ENCODE data around the gene FGR. TPM values are rescaled to one million over a fixed set of nuclear protein-coding genes. Genes with fewer than 3 reads are reported as not detected.

FGR gene
- total and polyA plus RNA-seq, 2 donors (not counting 1 experiment from before 2014, with no cell fraction given): 57.0 to 295 TPM

DNA sequence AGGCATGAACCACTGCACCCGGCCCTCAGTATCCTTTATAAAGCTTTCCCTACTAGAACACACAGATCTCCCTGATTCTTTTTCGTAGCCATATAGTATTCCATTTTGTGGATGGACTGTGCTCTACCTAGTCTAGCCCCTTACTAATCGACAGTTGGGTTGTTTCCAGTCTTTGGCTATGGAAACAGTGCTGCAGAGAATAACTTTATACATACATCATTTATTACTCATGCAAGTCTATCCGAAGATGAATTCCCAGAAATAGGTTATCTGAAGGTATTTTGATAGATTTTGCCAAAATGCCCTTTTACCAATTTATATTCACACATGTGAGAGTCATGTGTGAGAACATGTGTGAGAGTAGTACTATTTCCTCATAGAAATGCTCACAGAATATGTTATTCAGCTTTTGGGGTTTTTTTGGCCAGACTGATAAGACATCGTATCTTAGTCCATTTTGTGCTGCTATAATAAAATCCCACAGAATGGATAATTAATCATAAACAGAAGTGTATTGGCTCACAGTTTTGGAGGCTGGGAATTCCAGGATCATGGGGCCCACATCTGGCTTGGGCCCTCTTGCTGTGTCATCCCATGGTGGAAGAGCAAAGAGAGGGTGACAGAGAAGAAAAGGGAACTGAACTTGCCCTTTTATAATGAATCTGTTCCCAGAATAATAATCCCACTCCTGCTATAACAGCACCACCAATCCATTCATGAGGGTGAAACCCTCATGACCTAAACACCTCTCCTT lies 17.3 kb upstream of the FGR start:
- TF ChIP-seq CTCF (IDR thresholded peaks at IDR 0.05) (no peak), EZH2 (IDR thresholded peaks at IDR 0.05; ENCODE audit: borderline replicate concordance, insufficient read depth, low read depth, low read length, poor library complexity, severe bottlenecking) (no peak)
- Histone ChIP-seq H3K4me3 (ENCODE audit: control extremely low read depth in 1 of 5, extremely low read depth in 1 of 5, insufficient read depth in 1 of 5, low read depth in 2 of 5, low read length in 4 of 5) (no peak overlapping the region), H4K20me1 (ENCODE audit: control insufficient read depth, insufficient read depth, low read length, poor library complexity, severe bottlenecking) (no peaks in the 10 kb centered on the region), H3K79me2 (ENCODE audit: control insufficient read depth, insufficient read depth, low read length) (no peaks in the 10 kb centered on the region), H3K27ac (ENCODE audit: low read length in 2 of 2) (no peak overlapping the region), H3K4me2 (replicated peaks; ENCODE audit: low read depth, low read length, poor library complexity, severe bottlenecking) (no peak overlapping the region), H3K9me3 (ENCODE audit: control extremely low read depth in 1 of 3, control insufficient read depth in 2 of 3, insufficient read depth in 1 of 3, low read length in 2 of 3) (no peaks in the 10 kb centered on the region), H2AFZ (ENCODE audit: insufficient read depth, low read depth, low read length, poor library complexity, severe bottlenecking) (no peak overlapping the region), H3K4me1 (ENCODE audit: control insufficient read depth in 2 of 2, insufficient read depth in 2 of 2, low read length in 2 of 2) (peaks cover 0 to 17% of the 10 kb centered on the region in 2 donors), H3K27me3 (replicated peaks in 1 of 4; ENCODE audit: control extremely low read depth in 1 of 4, control insufficient read depth in 3 of 4, insufficient read depth in 4 of 4, low read length in 3 of 4) (no peaks in the 10 kb centered on the region), H3K9ac (ENCODE audit: low read length) (no peak overlapping the region), H3K36me3 (replicated peaks in 1 of 2; ENCODE audit: control extremely low read depth in 1 of 2, control insufficient read depth in 1 of 2, extremely low read depth in 1 of 2, insufficient read depth in 2 of 2, low read length in 1 of 2) (no peaks in the 10 kb centered on the region)
- CTCF ChIA-PET: interaction anchor here (1.5 kb wide), 1 partner anchor 45 kb away, joined by 4 read pairs; no protein-coding TSS in a partner anchor
- peaks cover 14% of the 10 kb centered on the region for H3K4me1 Mint-ChIP-seq
- no peak overlapping the region for H3K4me3 Mint-ChIP-seq
- WGBS (ENCODE audit: insufficient coverage): 100% methylated on average over 1 of the region's 5 CpGs
- H3K27ac Mint-ChIP-seq: peak overlapping the region; percentile 6
- POLR2A ChIA-PET: interaction anchor here (0.6 kb wide), 1 partner anchor 263 kb away, joined by 3 read pairs; no protein-coding TSS in a partner anchor
- DNase-seq (no peak), ATAC-seq (ENCODE audit: low read depth) (no peak)
- H3K9me3 Mint-ChIP-seq (ENCODE audit: insufficient read depth): no peaks in the 10 kb centered on the region
- H3K27me3 Mint-ChIP-seq: no peaks in the 10 kb centered on the region
- intact Hi-C loops (cut with micrococcal nuclease): no loop called here

GRCh38 chr1:27650539-27651175 lies 15.7 kb upstream of the FGR start:
- CTCF ChIA-PET: interaction anchor here (1.2 to 2.3 kb wide), 6 partner anchors 8 to 44 kb away, joined by 3 to 11 read pairs (median 6); no protein-coding TSS in a partner anchor
- H3K27ac Mint-ChIP-seq: peak overlapping the region; percentile 53
- no peak overlapping the region for H3K4me2 ChIP-seq (replicated peaks; ENCODE audit: low read depth, low read length, poor library complexity, severe bottlenecking)

More at GRCh38 chr1:27650539-27651175, 15.7 kb upstream of the FGR start:
- Histone ChIP-seq H4K20me1 (ENCODE audit: control insufficient read depth, insufficient read depth, low read length, poor library complexity, severe bottlenecking) (no peaks in the 10 kb centered on the region), H3K79me2 (ENCODE audit: control insufficient read depth, insufficient read depth, low read length) (no peaks in the 10 kb centered on the region), H3K27ac (ENCODE audit: low read length in 2 of 2) (no peak overlapping the region), H3K9ac (ENCODE audit: low read length) (no peak overlapping the region), H3K4me3 (ENCODE audit: control extremely low read depth in 1 of 5, extremely low read depth in 1 of 5, insufficient read depth in 1 of 5, low read depth in 2 of 5, low read length in 4 of 5) (no peak overlapping the region), H3K4me1 (ENCODE audit: control insufficient read depth in 2 of 2, insufficient read depth in 2 of 2, low read length in 2 of 2) (peaks cover 0 to 6% of the 10 kb centered on the region in 2 donors), H3K27me3 (replicated peaks in 1 of 4; ENCODE audit: control extremely low read depth in 1 of 4, control insufficient read depth in 3 of 4, insufficient read depth in 4 of 4, low read length in 3 of 4) (no peaks in the 10 kb centered on the region), H2AFZ (ENCODE audit: insufficient read depth, low read depth, low read length, poor library complexity, severe bottlenecking) (no peak overlapping the region), H3K9me3 (ENCODE audit: control extremely low read depth in 1 of 3, control insufficient read depth in 2 of 3, insufficient read depth in 1 of 3, low read length in 2 of 3) (no peaks in the 10 kb centered on the region), H3K36me3 (replicated peaks in 1 of 2; ENCODE audit: control extremely low read depth in 1 of 2, control insufficient read depth in 1 of 2, extremely low read depth in 1 of 2, insufficient read depth in 2 of 2, low read length in 1 of 2) (no peaks in the 10 kb centered on the region)
- POLR2A ChIA-PET: interaction anchor here (1.4 kb wide), 1 partner anchor 8 kb away, joined by 5 read pairs; no protein-coding TSS in a partner anchor
- Mint-ChIP-seq H3K27me3 (no peaks in the 10 kb centered on the region), H3K4me3 (no peak overlapping the region), H3K4me1 (peaks cover 10% of the 10 kb centered on the region), H3K9me3 (ENCODE audit: insufficient read depth) (no peaks in the 10 kb centered on the region)
- 64% methylated on average over 7 of the region's 7 CpGs for WGBS (ENCODE audit: insufficient coverage)
- intact Hi-C loops (cut with micrococcal nuclease): no loop called here
- TF ChIP-seq EZH2 (IDR thresholded peaks at IDR 0.05; ENCODE audit: borderline replicate concordance, insufficient read depth, low read depth, low read length, poor library complexity, severe bottlenecking): no peak
- no peak for TF ChIP-seq CTCF (IDR thresholded peaks at IDR 0.05)
- no peak for ATAC-seq (ENCODE audit: low read depth)
- DNase-seq: no peak
